SK-N-SH treated with all-trans-retinoic acid at 6 μM for 48 hours (cell line): ENCODE measurements around the gene NPBWR2.
"Not testable (repeated sequence)": the region's sequence is repeated elsewhere in the genome, so short reads cannot be mapped to it uniquely, and the experiment has no call there.

Experiments used
- ATAC-seq: fragments of 200-7000 bp; cut with Tn5 transposase; 3 replicates; pipeline ENCODE4 v1.9.1; 2020; ENCODE audit warnings: mild to moderate bottlenecking, moderate library complexity
- ARNTL ChIP-seq: fragments of 450-650 bp; formaldehyde crosslinking; IDR thresholded peaks from 2 replicates; pipeline ENCODE4 v1.5.0; 2020; ENCODE audit warnings: low read depth, mild to moderate bottlenecking, moderate library complexity, borderline replicate concordance
- BACH2 ChIP-seq: fragments of 250-450 bp; sonication (Bioruptor Pico); IDR thresholded peaks from 2 replicates; pipeline ENCODE4 v1.9.0; 2021; ENCODE audit warnings: mild to moderate bottlenecking, borderline replicate concordance
- CSDC2 ChIP-seq: fragments of 250-450 bp; sonication (Bioruptor Pico); IDR thresholded peaks from 2 replicates; pipeline ENCODE4 v1.5.0; 2020; ENCODE audit warnings: mild to moderate bottlenecking, moderate library complexity
- ESRRG ChIP-seq: fragments of 250-450 bp; sonication (Bioruptor Pico); IDR thresholded peaks from 2 replicates; pipeline ENCODE4 v1.6.1; 2021; ENCODE audit warnings: mild to moderate bottlenecking
- ISL1 ChIP-seq: fragments of 250-450 bp; sonication (Bioruptor Pico); IDR thresholded peaks from 2 replicates; pipeline ENCODE4 v2.1.2; 2022; ENCODE audit warnings: mild to moderate bottlenecking, moderate library complexity
- OSR1 ChIP-seq: fragments of 250-450 bp; sonication (Bioruptor Pico); IDR thresholded peaks from 2 replicates; pipeline ENCODE4 v1.8.0; 2022; ENCODE audit warnings: moderate library complexity, mild to moderate bottlenecking, inconsistent platforms
- PPARA ChIP-seq: fragments of 250-450 bp; sonication (Bioruptor Pico); IDR thresholded peaks from 2 replicates; pipeline ENCODE4 v1.5.0; 2020; ENCODE audit warnings: mild to moderate bottlenecking, borderline replicate concordance
- SNAI2 ChIP-seq: fragments of 250-450 bp; sonication (Bioruptor Pico); IDR thresholded peaks from 2 replicates; pipeline ENCODE4 v1.5.0; 2020; ENCODE audit warnings: mild to moderate bottlenecking, moderate library complexity
- TCF4 ChIP-seq: fragments of 250-450 bp; sonication (Bioruptor Pico); IDR thresholded peaks from 2 replicates; pipeline ENCODE4 v1.8.0; 2021; ENCODE audit warnings: mild to moderate bottlenecking, moderate library complexity, borderline replicate concordance
- ZFP3 ChIP-seq: fragments of 250-450 bp; sonication (Bioruptor Pico); IDR thresholded peaks from 2 replicates; pipeline ENCODE4 v1.5.0; 2020; ENCODE audit warnings: mild to moderate bottlenecking, moderate library complexity
- ZFP30 ChIP-seq: fragments of 450-650 bp; formaldehyde crosslinking; IDR thresholded peaks from 2 replicates; pipeline ENCODE4 v1.5.0; 2022; ENCODE audit warnings: mild to moderate bottlenecking, moderate library complexity
- ZNF565 ChIP-seq: fragments of 450-650 bp; formaldehyde crosslinking; conservative IDR thresholded peaks from 2 replicates; pipeline ENCODE4 v1.5.0; 2020; ENCODE audit warnings: low read depth, mild to moderate bottlenecking, moderate library complexity
- ZNF70 ChIP-seq: fragments of 450-650 bp; formaldehyde crosslinking; IDR thresholded peaks from 2 replicates; pipeline ENCODE4 v1.5.0; 2020; ENCODE audit warnings: mild to moderate bottlenecking, moderate library complexity
- TF ChIP-seq, protein P1 (sequence below): fragments of 250-450 bp; sonication (Bioruptor Pico); IDR thresholded peaks from 2 replicates; pipeline ENCODE4 v1.5.0; 2020; ENCODE audit warnings: mild to moderate bottlenecking, moderate library complexity
- TF ChIP-seq, protein P2 (sequence below): fragments of 250-450 bp; sonication (Bioruptor Pico); IDR thresholded peaks from 2 replicates; pipeline ENCODE4 v1.8.0; 2020; ENCODE audit warnings: mild to moderate bottlenecking, moderate library complexity, borderline replicate concordance
- TF ChIP-seq, protein P3 (sequence below): fragments of 250-450 bp; sonication (Bioruptor Pico); IDR thresholded peaks from 2 replicates; pipeline ENCODE4 v1.8.0; 2021; ENCODE audit warnings: low read depth, mild to moderate bottlenecking, moderate library complexity, borderline replicate concordance

Gene NPBWR2

DNA sequence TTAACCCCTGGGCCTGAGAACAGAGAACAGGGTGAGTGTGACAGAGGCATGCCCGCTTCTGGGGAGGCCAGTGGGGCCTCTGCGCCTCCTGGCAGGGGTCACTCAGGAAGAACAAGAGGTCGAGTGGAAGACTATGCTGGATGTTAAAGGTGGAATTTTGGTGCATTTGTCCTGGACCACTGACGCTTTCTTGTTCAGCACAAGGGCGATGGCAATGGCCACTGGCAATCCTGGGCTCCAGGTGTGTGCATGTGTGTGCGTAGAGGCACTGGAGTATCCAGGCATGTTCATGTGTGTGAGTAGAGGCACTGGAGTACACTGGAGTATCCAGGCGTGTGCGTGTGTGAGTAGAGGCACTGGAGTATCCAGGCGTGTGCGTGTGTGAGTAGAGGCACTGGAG lies 23.5 kb upstream of the NPBWR2 start:
- TF ChIP-seq CSDC2, result no peak
- TF ChIP-seq SNAI2, result no peak
- TF ChIP-seq, protein P1, sequence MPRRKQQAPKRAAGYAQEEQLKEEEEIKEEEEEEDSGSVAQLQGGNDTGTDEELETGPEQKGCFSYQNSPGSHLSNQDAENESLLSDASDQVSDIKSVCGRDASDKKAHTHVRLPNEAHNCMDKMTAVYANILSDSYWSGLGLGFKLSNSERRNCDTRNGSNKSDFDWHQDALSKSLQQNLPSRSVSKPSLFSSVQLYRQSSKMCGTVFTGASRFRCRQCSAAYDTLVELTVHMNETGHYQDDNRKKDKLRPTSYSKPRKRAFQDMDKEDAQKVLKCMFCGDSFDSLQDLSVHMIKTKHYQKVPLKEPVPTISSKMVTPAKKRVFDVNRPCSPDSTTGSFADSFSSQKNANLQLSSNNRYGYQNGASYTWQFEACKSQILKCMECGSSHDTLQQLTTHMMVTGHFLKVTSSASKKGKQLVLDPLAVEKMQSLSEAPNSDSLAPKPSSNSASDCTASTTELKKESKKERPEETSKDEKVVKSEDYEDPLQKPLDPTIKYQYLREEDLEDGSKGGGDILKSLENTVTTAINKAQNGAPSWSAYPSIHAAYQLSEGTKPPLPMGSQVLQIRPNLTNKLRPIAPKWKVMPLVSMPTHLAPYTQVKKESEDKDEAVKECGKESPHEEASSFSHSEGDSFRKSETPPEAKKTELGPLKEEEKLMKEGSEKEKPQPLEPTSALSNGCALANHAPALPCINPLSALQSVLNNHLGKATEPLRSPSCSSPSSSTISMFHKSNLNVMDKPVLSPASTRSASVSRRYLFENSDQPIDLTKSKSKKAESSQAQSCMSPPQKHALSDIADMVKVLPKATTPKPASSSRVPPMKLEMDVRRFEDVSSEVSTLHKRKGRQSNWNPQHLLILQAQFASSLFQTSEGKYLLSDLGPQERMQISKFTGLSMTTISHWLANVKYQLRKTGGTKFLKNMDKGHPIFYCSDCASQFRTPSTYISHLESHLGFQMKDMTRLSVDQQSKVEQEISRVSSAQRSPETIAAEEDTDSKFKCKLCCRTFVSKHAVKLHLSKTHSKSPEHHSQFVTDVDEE, result no peak
- no peak for TF ChIP-seq OSR1 (CRISPR knock-in tag)
- no peak for TF ChIP-seq ESRRG (CRISPR knock-in tag)
- TF ChIP-seq, protein P2, sequence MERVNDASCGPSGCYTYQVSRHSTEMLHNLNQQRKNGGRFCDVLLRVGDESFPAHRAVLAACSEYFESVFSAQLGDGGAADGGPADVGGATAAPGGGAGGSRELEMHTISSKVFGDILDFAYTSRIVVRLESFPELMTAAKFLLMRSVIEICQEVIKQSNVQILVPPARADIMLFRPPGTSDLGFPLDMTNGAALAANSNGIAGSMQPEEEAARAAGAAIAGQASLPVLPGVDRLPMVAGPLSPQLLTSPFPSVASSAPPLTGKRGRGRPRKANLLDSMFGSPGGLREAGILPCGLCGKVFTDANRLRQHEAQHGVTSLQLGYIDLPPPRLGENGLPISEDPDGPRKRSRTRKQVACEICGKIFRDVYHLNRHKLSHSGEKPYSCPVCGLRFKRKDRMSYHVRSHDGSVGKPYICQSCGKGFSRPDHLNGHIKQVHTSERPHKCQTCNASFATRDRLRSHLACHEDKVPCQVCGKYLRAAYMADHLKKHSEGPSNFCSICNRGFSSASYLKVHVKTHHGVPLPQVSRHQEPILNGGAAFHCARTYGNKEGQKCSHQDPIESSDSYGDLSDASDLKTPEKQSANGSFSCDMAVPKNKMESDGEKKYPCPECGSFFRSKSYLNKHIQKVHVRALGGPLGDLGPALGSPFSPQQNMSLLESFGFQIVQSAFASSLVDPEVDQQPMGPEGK, result no peak
- no peak for ATAC-seq

DNA sequence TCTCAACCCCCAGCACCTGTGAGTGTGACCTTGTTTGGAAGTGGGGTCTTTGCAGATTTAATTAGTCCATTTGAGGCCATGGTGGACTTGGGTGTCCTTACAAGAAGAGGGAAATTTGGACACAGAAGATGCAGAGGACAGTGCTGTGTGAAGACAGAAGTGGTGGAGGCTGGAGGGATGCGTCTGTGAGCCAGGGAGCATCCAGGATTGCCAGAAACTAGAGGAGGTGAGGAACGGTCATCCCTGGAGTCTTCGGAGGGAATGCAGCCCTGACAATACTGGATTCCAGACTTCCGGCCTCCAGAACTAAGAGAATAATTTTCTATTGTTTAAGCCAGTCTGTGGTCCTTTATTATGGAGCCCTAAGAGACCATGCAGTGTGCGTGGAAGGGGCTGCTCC lies 22.9 kb upstream of the NPBWR2 start:
- TF ChIP-seq ZFP3 (CRISPR knock-in tag) (no peak), ESRRG (CRISPR knock-in tag) (no peak), ZFP30 (CRISPR knock-in tag) (no peak), PPARA (CRISPR knock-in tag) (no peak), ZNF565 (no peak)
- TF ChIP-seq, protein P3, sequence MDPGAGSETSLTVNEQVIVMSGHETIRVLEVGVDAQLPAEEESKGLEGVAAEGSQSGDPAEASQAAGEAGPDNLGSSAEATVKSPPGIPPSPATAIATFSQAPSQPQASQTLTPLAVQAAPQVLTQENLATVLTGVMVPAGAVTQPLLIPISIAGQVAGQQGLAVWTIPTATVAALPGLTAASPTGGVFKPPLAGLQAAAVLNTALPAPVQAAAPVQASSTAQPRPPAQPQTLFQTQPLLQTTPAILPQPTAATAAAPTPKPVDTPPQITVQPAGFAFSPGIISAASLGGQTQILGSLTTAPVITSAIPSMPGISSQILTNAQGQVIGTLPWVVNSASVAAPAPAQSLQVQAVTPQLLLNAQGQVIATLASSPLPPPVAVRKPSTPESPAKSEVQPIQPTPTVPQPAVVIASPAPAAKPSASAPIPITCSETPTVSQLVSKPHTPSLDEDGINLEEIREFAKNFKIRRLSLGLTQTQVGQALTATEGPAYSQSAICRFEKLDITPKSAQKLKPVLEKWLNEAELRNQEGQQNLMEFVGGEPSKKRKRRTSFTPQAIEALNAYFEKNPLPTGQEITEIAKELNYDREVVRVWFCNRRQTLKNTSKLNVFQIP (CRISPR knock-in tag), result no peak
- TF ChIP-seq, protein P2, result no peak
- TF ChIP-seq, all 23 proteins: peak for 0
- ATAC-seq, result no peak

DNA sequence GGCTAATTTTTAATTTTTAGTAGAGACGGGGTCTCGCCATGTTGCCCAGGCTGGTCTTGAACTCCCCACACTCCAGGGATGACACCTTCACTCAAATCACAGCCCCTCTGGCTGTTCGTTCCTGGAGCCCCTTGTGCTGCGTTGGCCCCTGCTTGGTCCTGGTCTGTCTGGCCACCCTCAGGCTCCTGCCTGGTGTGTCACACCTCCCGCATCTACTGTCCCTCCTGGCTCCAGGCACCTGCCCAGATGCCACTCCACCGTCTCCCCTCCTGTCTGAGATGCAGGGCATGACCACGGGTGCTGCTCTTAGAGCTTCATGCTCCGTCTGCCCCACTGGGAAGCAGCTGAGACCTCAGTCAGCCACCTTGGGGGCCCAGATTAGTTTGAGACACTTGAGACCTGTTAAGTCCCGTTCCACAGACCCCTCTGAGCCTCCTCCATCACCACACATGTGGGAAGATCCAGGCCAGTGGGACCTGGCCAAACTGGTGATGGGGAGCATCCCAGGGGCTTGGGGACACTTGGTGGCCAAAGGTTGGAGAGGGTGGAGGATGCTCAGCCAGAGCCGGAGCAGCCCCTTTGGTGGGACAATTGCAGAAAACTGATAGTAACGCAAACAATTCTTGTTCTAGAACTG lies 21.9 kb upstream of the NPBWR2 start:
- ATAC-seq, result no peak
- TF ChIP-seq CSDC2 (no peak), PPARA (CRISPR knock-in tag) (no peak)
- TF ChIP-seq, all 23 proteins: peak for 0

DNA sequence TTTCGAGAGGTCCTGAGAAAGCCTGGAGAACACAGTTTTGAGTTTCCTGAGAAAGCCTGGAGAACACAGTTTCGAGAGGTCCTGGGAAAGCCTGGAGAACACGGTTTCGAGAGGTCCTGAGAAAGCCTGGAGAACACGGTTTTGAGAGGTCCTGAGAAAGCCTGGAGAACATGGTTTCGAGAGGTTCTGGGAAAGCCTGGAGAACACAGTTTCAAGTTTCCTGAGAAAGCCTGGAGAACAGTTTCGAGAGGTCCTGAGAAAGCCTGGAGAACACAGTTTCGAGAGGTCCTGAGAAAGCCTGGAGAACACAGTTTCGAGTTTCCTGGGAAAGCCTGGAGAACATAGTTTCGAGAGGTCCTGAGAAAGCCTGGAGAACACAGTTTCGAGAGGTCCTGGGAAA lies 16.2 kb upstream of the NPBWR2 start:
- not testable (repeated sequence) for ATAC-seq

DNA sequence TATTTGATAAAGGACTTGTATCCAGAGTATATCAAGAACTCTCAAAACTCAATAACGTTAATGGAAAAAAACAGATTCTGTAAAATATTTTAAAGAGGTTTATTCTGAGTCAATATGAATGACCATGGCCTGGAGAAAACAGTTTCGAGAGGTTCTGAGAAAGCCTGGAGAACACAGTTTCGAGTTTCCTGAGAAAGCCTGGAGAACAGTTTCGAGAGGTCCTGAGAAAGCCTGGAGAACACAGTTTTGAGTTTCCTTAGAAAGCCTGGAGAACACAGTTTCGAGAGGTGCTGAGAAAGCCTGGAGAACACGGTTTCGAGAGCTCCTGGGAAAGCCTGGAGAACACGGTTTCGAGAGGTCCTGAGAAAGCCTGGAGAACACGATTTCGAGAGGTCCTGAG lies 15.6 kb upstream of the NPBWR2 start:
- not testable (repeated sequence) for ATAC-seq

DNA sequence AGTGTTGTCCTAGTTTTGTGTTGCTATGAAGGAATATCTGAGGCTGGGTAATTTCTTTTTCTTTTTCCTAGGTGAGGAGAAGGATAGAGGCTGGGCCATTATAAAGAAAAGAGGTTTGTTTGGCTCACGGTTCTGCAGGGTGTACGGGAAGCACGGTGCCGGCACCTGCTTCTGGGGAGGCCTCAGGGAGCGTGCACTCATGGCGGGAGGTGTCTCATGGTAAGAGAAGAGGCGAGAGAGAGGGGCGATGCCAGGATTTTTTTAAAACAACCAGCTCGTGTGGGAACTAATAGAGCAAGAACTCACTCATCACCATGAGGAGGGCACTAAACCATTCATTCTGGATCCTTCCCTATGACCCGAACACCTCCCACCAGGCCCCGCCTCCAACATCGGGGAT lies 14.2 kb upstream of the NPBWR2 start:
- ATAC-seq, result no peak
- TF ChIP-seq ISL1 (no peak), ZFP3 (CRISPR knock-in tag) (no peak), SNAI2 (no peak), ZNF70 (no peak), BACH2 (CRISPR knock-in tag) (no peak), ESRRG (CRISPR knock-in tag) (no peak), ARNTL (CRISPR knock-in tag) (no peak), CSDC2 (no peak), PPARA (CRISPR knock-in tag) (no peak), OSR1 (CRISPR knock-in tag) (no peak), TCF4 (CRISPR knock-in tag) (no peak)
- TF ChIP-seq, protein P1, result no peak
- TF ChIP-seq, protein P2, result no peak
